Loucy (cell line): ENCODE data around the gene RTL9.
"Not testable (repeated sequence)": the region's sequence is repeated elsewhere in the genome, so short reads cannot be mapped to it uniquely, and the experiment has no call there.

ENCODE experiments used
- H2AFZ ChIP-seq: fragments of 200-600 bp; sonication (generic); 2 replicates; pipeline ENCODE4 v1.6.0; 2016; ENCODE audit warnings: antibody characterized with exemption, mild to moderate bottlenecking, low read length, moderate library complexity
- H3F3A ChIP-seq: fragments of 200-600 bp; 2 replicates; pipeline ENCODE4 v1.6.0; 2016; ENCODE audit warnings: antibody characterized with exemption, low read depth, mild to moderate bottlenecking
- H3K27me3 ChIP-seq: fragments of 200-600 bp; sonication (generic); 2 replicates; pipeline ENCODE4 v1.6.1; 2014; ENCODE audit warnings: low read length, mild to moderate bottlenecking; ENCODE audit not compliant: insufficient read depth, poor library complexity, severe bottlenecking
- H3K36me3 ChIP-seq: fragments of 200-600 bp; sonication (generic); 2 replicates; pipeline ENCODE4 v1.6.1; 2016; ENCODE audit warnings: low read length; ENCODE audit not compliant: insufficient read depth
- H3K4me1 ChIP-seq: fragments of 200-600 bp; sonication (generic); 2 replicates; pipeline ENCODE4 v1.5.1; 2014; ENCODE audit warnings: low read length, mild to moderate bottlenecking; ENCODE audit not compliant: insufficient read depth, poor library complexity, severe bottlenecking
- H3K4me2 ChIP-seq: fragments of 200-600 bp; sonication (generic); 2 replicates; pipeline ENCODE4 v1.6.0; 2014; ENCODE audit warnings: antibody characterized with exemption, low read length, low read depth, mild to moderate bottlenecking; ENCODE audit not compliant: poor library complexity, severe bottlenecking
- H3K4me3 ChIP-seq: fragments of 200-600 bp; sonication (generic); 2 replicates; pipeline ENCODE4 v1.5.1; 2014; ENCODE audit warnings: low read length, mild to moderate bottlenecking, mixed read lengths; ENCODE audit not compliant: poor library complexity, severe bottlenecking
- H3K79me2 ChIP-seq: fragments of 200-600 bp; sonication (generic); 2 replicates; pipeline ENCODE4 v1.6.1; 2014; ENCODE audit warnings: low read length; ENCODE audit not compliant: insufficient read depth
- H3K9ac ChIP-seq: fragments of 200-600 bp; sonication (generic); 2 replicates; pipeline ENCODE4 v1.6.0; 2014; ENCODE audit warnings: mild to moderate bottlenecking, low read depth, low read length, moderate library complexity; ENCODE audit not compliant: poor library complexity, severe bottlenecking
- H3K9me2 ChIP-seq: fragments of 200-600 bp; sonication (generic); replicated peaks from 2 replicates; pipeline ENCODE4 v1.6.1; 2016; ENCODE audit warnings: low read depth, low read length, mixed read lengths
- H3K9me3 ChIP-seq: fragments of 200-600 bp; sonication (generic); 2 replicates; pipeline ENCODE4 v1.6.1; 2014; ENCODE audit warnings: mild to moderate bottlenecking, antibody characterized with exemption, low read length, low read depth; ENCODE audit not compliant: insufficient read depth
- H4K20me1 ChIP-seq: fragments of 200-600 bp; sonication (generic); 2 replicates; pipeline ENCODE4 v1.6.0; 2014; ENCODE audit warnings: antibody characterized with exemption, low read length, mild to moderate bottlenecking; ENCODE audit not compliant: insufficient read depth, poor library complexity, severe bottlenecking
- CTCF ChIP-seq: fragments of 200-600 bp; sonication (generic); conservative IDR thresholded peaks from 2 replicates; pipeline ENCODE4 v1.5.1; 2014; ENCODE audit warnings: mild to moderate bottlenecking, antibody characterized with exemption, low read length
- EZH2phosphoT487 ChIP-seq: fragments of 200-600 bp; IDR thresholded peaks from 2 replicates; pipeline ENCODE4 v1.6.1; 2018; ENCODE audit warnings: antibody characterized with exemption, mild to moderate bottlenecking, moderate library complexity, borderline replicate concordance

RTL9 gene

GRCh38 chrX:110322603-110323002 lies 36.0 kb upstream of the RTL9 start:
- H3K36me3 ChIP-seq: no peaks in the 10 kb centered on the region
- TF ChIP-seq EZH2phosphoT487: no peak
- TF ChIP-seq CTCF: no peak
- no peak overlapping the region for H3K9ac ChIP-seq
- no peak overlapping the region for H3K4me2 ChIP-seq
- H3K27me3 ChIP-seq: no peaks in the 10 kb centered on the region
- H2AFZ ChIP-seq: no peak overlapping the region; the same call in 1 of the 2 replicates
- H3K9me2 ChIP-seq: no peaks in the 10 kb centered on the region
- no peak overlapping the region for H3K4me3 ChIP-seq
- peaks cover 2% of the 10 kb centered on the region; the same call in 1 of the 2 replicates for H3K79me2 ChIP-seq
- no peaks in the 10 kb centered on the region for H4K20me1 ChIP-seq
- H3K9me3 ChIP-seq: no peaks in the 10 kb centered on the region
- H3F3A ChIP-seq: no peaks in the 10 kb centered on the region
- peaks cover 19% of the 10 kb centered on the region for H3K4me1 ChIP-seq

GRCh38 chrX:110326712-110327111 lies 31.9 kb upstream of the RTL9 start:
- TF ChIP-seq EZH2phosphoT487 (no peak), CTCF (no peak)
- no peak overlapping the region for H3K4me2 ChIP-seq
- no peaks in the 10 kb centered on the region for H3K27me3 ChIP-seq
- no peaks in the 10 kb centered on the region for H3K36me3 ChIP-seq
- no peaks in the 10 kb centered on the region for H4K20me1 ChIP-seq
- H3K4me1 ChIP-seq: no peaks in the 10 kb centered on the region
- no peaks in the 10 kb centered on the region for H3K9me3 ChIP-seq
- no peaks in the 10 kb centered on the region for H3K9me2 ChIP-seq
- no peak overlapping the region for H3K4me3 ChIP-seq
- H3F3A ChIP-seq: no peaks in the 10 kb centered on the region
- H3K79me2 ChIP-seq: no peaks in the 10 kb centered on the region
- no peak overlapping the region for H2AFZ ChIP-seq
- H3K9ac ChIP-seq: no peak overlapping the region

GRCh38 chrX:110327336-110327735 lies 31.3 kb upstream of the RTL9 start:
- Histone ChIP-seq H2AFZ (no peak overlapping the region), H3K79me2 (no peaks in the 10 kb centered on the region), H3K36me3 (no peaks in the 10 kb centered on the region), H3K4me3 (no peak overlapping the region), H3K9me3 (no peaks in the 10 kb centered on the region), H4K20me1 (no peaks in the 10 kb centered on the region), H3K9ac (no peak overlapping the region), H3K27me3 (no peaks in the 10 kb centered on the region), H3K4me1 (no peaks in the 10 kb centered on the region), H3F3A (no peaks in the 10 kb centered on the region), H3K4me2 (no peak overlapping the region), H3K9me2 (no peaks in the 10 kb centered on the region)
- TF ChIP-seq EZH2phosphoT487: no peak
- no peak for TF ChIP-seq CTCF

GRCh38 chrX:110328613-110329012 lies 30.0 kb upstream of the RTL9 start:
- H3F3A ChIP-seq, H3K36me3 ChIP-seq, H3K4me2 ChIP-seq, H3K27me3 ChIP-seq, H3K9me2 ChIP-seq, H3K4me1 ChIP-seq, H3K9me3 ChIP-seq, H3K4me3 ChIP-seq, H2AFZ ChIP-seq, H3K9ac ChIP-seq, H4K20me1 ChIP-seq, H3K79me2 ChIP-seq: not testable (repeated sequence)
